T-cell (primary cell): ENCODE measurements around the gene DYNAP. TPM values are rescaled to one million over a fixed set of nuclear protein-coding genes. Genes with fewer than 3 reads are reported as not detected.

Experiments used
- ATAC-seq, 4 experiments: fragments of 200-7000 bp in 3 of 4; fragments of 150-1000 bp in 1 of 4; cut with Tn5 transposase; replicated peaks in 1 of 4; 1 replicate in 3 of 4; 2 replicates in 1 of 4; pipeline ENCODE4 v1.10.0; 2021; ENCODE audit warnings: moderate library complexity in 3 of 4, mild to moderate bottlenecking in 2 of 4, moderate number of reproducible peaks in 1 of 4
- CTCF ChIA-PET, 2 donors: fragments of 300-600 bp; sonication (Branson Sonifier 250); formaldehyde crosslinking; loops; one replicate each; lab custom pipeline; 2022; ENCODE audit warnings: antibody characterized with exemption in 2 of 2; lab: Charles Lee
- POLR2A ChIA-PET, 2 donors: fragments of 300-600 bp; sonication (Branson Sonifier 250); formaldehyde crosslinking; loops; one replicate each; lab custom pipeline; 2022; ENCODE audit warnings: antibody characterized with exemption in 2 of 2; lab: Charles Lee
- DNase-seq, 35 experiments: peaks; one replicate each; pipeline versions ENCODE4 v3.0.0 to v3.0.0-alpha.2; 2013 to 2023
- H3K27ac ChIP-seq: one replicate; pipeline ENCODE4 v1.5.1; 2013; ENCODE audit warnings: low read length
- H3K27me3 ChIP-seq, 2 experiments: replicated peaks in 1 of 2; 1 replicate in 1 of 2; 2 replicates in 1 of 2; pipeline versions ENCODE4 v1.6.1 to v1.7.0; 2013; ENCODE audit warnings: low read length in 1 of 2, mixed read lengths in 1 of 2; ENCODE audit not compliant: control insufficient read depth in 2 of 2, insufficient read depth in 2 of 2; ENCODE audit errors: extremely low read depth in 1 of 2
- H3K36me3 ChIP-seq, 2 donors: 1 replicate in 1 of 2; 2 replicates in 1 of 2; pipeline versions ENCODE4 v1.6.1 to v1.7.0; 2013; ENCODE audit warnings: low read length in 1 of 2; ENCODE audit not compliant: control insufficient read depth in 2 of 2, insufficient read depth in 1 of 2; ENCODE audit errors: extremely low read depth in 1 of 2
- H3K4me1 ChIP-seq, 2 experiments: 1 replicate in 1 of 2; 2 replicates in 1 of 2; pipeline versions ENCODE4 v1.6.1 to v1.7.0; 2013; ENCODE audit warnings: low read length in 2 of 2, mixed read lengths in 1 of 2; ENCODE audit not compliant: insufficient read depth in 2 of 2, control insufficient read depth in 1 of 2; ENCODE audit errors: extremely low read depth in 1 of 2
- H3K4me3 ChIP-seq, 2 donors: 1 replicate in 1 of 2; 2 replicates in 1 of 2; pipeline versions ENCODE4 v1.5.1 to v1.7.0; 2013; ENCODE audit warnings: mild to moderate bottlenecking in 2 of 2, low read length in 1 of 2, moderate library complexity in 1 of 2; ENCODE audit not compliant: control insufficient read depth in 1 of 2; ENCODE audit errors: extremely low read depth in 1 of 2
- H3K9me3 ChIP-seq: 2 replicates; pipeline ENCODE4 v1.7.0; 2013
- H3K27ac Mint-ChIP-seq, 2 donors: one replicate each; pipeline ENCODE4 v1.8.0; 2020 to 2021; ENCODE audit warnings: mild to moderate bottlenecking in 2 of 2, mixed read lengths in 2 of 2
- H3K27me3 Mint-ChIP-seq, 2 donors: one replicate each; pipeline ENCODE4 v1.8.0; 2021 to 2022; ENCODE audit warnings: mixed read lengths in 2 of 2
- H3K36me3 Mint-ChIP-seq: one replicate; pipeline ENCODE4 v1.8.0; 2021; ENCODE audit warnings: mixed read lengths
- H3K4me1 Mint-ChIP-seq, 3 donors: one replicate each; pipeline ENCODE4 v1.8.0; 2020 to 2022; ENCODE audit warnings: mixed read lengths in 3 of 3, mild to moderate bottlenecking in 1 of 3
- H3K4me3 Mint-ChIP-seq, 3 donors: one replicate each; pipeline ENCODE4 v1.8.0; 2020 to 2022; ENCODE audit warnings: mild to moderate bottlenecking in 3 of 3, mixed read lengths in 3 of 3, moderate library complexity in 3 of 3
- H3K9me3 Mint-ChIP-seq, 3 donors: one replicate each; pipeline ENCODE4 v1.8.0; 2020 to 2022; ENCODE audit warnings: mixed read lengths in 3 of 3
- WGBS: methylation state at CpG from one replicate; pipeline ENCODE4 v1.1.5; 2013; ENCODE audit warnings: missing lambda C conversion rate; ENCODE audit not compliant: insufficient coverage; 5-methylcytosine and 5-hydroxymethylcytosine counted together
- total RNA-seq, 35 experiments: library from RNA in 6 of 35; stranded (reverse) in 6 of 35; fragments of 120-200 nt in 1 of 35; gene quantifications; one replicate each; pipeline versions ENCODE4 v1.2.1 to v1.2.4 and lab custom pipeline; 2013 to 2026

Gene DYNAP
- total RNA-seq = not detected
- not detected for total RNA-seq (2013)
- total RNA-seq (lab: John Stamatoyannopoulos, UW) = 0 reads per million in 29 experiments

DNA sequence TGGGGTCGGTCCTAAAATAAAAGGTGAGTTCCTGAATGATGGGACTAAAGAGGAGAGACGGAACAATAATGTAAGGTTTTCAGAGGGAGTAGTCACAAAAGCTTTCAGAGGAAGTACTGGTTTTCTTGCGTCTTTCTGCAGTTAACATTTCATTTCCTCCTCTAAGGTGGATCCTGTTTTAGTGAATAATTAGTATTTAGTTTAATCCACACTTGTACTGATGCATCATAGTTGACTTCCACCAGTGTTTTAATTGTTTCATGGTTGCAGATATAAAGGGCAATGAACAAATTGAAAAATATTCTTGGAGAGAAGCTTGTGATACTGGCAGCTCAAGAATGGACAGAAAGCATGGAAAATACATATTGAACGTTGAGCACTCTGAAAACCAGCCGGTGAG, at the start of gene DYNAP:
DYNAP (plus strand) TSS at position 301 of the 400 bp plus-strand sequence; CDS start at position 339, 38 bp downstream.
- ATAC-seq (no peak), DNase-seq (no peak)
- Mint-ChIP-seq H3K4me3 (no peak within 1 kb of the TSS), H3K27me3 (peaks cover 7 to 9% of the 10 kb centered on the region in 2 donors), H3K36me3 (no peaks in the 10 kb centered on the region), H3K9me3 (no peaks in the 10 kb centered on the region), H3K27ac (no peak within 1 kb of the TSS), H3K4me1 (no peaks in the 10 kb centered on the region)
- Histone ChIP-seq H3K27ac (no peak within 1 kb of the TSS), H3K36me3 (no peaks in the 10 kb centered on the region), H3K9me3 (no peaks in the 10 kb centered on the region), H3K4me3 (no peak within 1 kb of the TSS), H3K27me3 (no peaks in the 10 kb centered on the region), H3K4me1 (no peaks in the 10 kb centered on the region)
- POLR2A ChIA-PET = no interaction called here
- WGBS = no CpG with 5 or more reads among the region's 5 CpGs
- CTCF ChIA-PET = no interaction called here

DNA sequence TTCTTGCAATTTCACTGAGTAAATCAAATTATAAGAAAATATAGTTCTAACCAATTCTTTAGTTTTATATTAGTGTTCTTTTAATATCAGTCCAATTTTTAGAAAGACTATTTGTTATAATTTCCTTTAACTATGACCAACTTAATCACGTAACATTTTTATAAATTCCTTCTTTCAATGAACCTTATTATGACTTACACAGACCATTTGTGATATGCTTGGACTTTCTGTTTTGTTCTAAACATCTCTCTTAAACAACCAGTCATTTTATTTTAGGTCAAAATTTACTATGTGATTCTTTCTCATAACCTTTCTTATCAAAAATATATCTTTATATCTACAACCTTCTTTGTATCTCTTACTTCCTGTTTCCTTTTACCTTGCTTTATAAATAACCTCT, 39.5 kb upstream of the DYNAP start:
- Histone ChIP-seq H3K36me3 (no peaks in the 10 kb centered on the region), H3K9me3 (no peaks in the 10 kb centered on the region), H3K27me3 (peaks cover 0 to 7% of the 10 kb centered on the region in 2 experiments), H3K27ac (no peak overlapping the region), H3K4me1 (no peaks in the 10 kb centered on the region), H3K4me3 (no peak overlapping the region)
- POLR2A ChIA-PET = no interaction called here
- ATAC-seq (no peak), DNase-seq (no peak)
- Mint-ChIP-seq H3K4me1 (no peaks in the 10 kb centered on the region), H3K27ac (no peak overlapping the region), H3K4me3 (no peak overlapping the region), H3K27me3 (peaks cover 0 to 13% of the 10 kb centered on the region in 2 donors), H3K9me3 (no peaks in the 10 kb centered on the region), H3K36me3 (no peaks in the 10 kb centered on the region)
- WGBS = no CpG with 5 or more reads among the region's 1 CpG
- CTCF ChIA-PET = no interaction called here

GRCh38 chr18:54555286-54555685, 35.8 kb upstream of the DYNAP start:
- H3K36me3 Mint-ChIP-seq = no peaks in the 10 kb centered on the region
- H3K4me3 Mint-ChIP-seq = no peak overlapping the region
- Histone ChIP-seq H3K27me3 (peaks cover 0 to 2% of the 10 kb centered on the region in 2 experiments), H3K36me3 (no peaks in the 10 kb centered on the region), H3K4me1 (no peaks in the 10 kb centered on the region), H3K27ac (no peak overlapping the region), H3K9me3 (no peaks in the 10 kb centered on the region), H3K4me3 (no peak overlapping the region)
- CTCF ChIA-PET = interaction anchor here (0.6 kb wide), 2 partner anchors 225 to 395 kb away, joined by 3 read pairs; no protein-coding TSS in a partner anchor
- POLR2A ChIA-PET = no interaction called here
- H3K4me1 Mint-ChIP-seq = no peaks in the 10 kb centered on the region
- H3K9me3 Mint-ChIP-seq = no peaks in the 10 kb centered on the region
- no peak for DNase-seq
- H3K27me3 Mint-ChIP-seq = peaks cover 0 to 10% of the 10 kb centered on the region in 2 donors
- no peak overlapping the region for H3K27ac Mint-ChIP-seq
- ATAC-seq = no peak
- WGBS = 100% methylated on average over 2 of the region's 2 CpGs

DNA sequence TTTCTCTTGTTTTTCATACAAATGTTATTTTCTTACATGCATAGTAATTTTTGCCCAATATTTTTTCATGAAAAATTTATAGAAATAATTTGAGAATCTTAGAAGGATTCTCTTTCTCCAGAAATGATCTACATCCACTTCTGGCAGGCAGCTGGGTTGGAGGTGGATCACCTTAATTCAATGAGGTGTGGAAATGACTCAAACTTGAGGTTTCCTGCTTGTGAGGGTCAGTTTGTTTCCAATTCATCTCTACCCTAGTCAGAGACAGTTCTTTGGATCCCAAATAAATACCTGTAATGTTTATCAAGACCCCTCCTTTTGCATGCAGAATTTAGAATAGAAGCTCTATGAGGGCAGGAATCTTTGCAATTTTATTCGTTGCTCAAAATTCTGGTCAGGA, 35.0 kb upstream of the DYNAP start:
- H3K36me3 ChIP-seq = no peaks in the 10 kb centered on the region
- peaks cover 0 to 10% of the 10 kb centered on the region in 2 donors for H3K27me3 Mint-ChIP-seq
- no peaks in the 10 kb centered on the region for H3K4me1 ChIP-seq
- ATAC-seq (no peak), DNase-seq (no peak)
- H3K27ac ChIP-seq = no peak overlapping the region
- H3K27ac Mint-ChIP-seq = no peak overlapping the region
- no peak overlapping the region for H3K4me3 ChIP-seq
- no peaks in the 10 kb centered on the region for H3K4me1 Mint-ChIP-seq
- WGBS = no CpG with 5 or more reads among the region's 1 CpG
- POLR2A ChIA-PET = no interaction called here
- no peaks in the 10 kb centered on the region for H3K36me3 Mint-ChIP-seq
- no peak overlapping the region for H3K4me3 Mint-ChIP-seq
- CTCF ChIA-PET = no interaction called here
- no peaks in the 10 kb centered on the region for H3K9me3 Mint-ChIP-seq
- H3K9me3 ChIP-seq = no peaks in the 10 kb centered on the region
- H3K27me3 ChIP-seq = peaks cover 0 to 2% of the 10 kb centered on the region in 2 experiments

- Histone ChIP-seq H3K36me3 (no peaks in the 10 kb centered on the region), H3K27ac (no peak overlapping the region), H3K27me3 (peaks cover 0 to 2% of the 10 kb centered on the region in 2 experiments), H3K9me3 (no peaks in the 10 kb centered on the region), H3K4me1 (no peaks in the 10 kb centered on the region), H3K4me3 (no peak overlapping the region)
- no peak for ATAC-seq
- no peaks in the 10 kb centered on the region for H3K36me3 Mint-ChIP-seq
- H3K27me3 Mint-ChIP-seq = peaks cover 0 to 13% of the 10 kb centered on the region in 2 donors
- no peaks in the 10 kb centered on the region for H3K4me1 Mint-ChIP-seq
- no CpG with 5 or more reads among the region's 2 CpGs for WGBS
- ChIA-PET CTCF (no interaction called here), POLR2A (no interaction called here)
- H3K27ac Mint-ChIP-seq = no peak overlapping the region
- no peak overlapping the region for H3K4me3 Mint-ChIP-seq
- no peak for DNase-seq
- no peaks in the 10 kb centered on the region for H3K9me3 Mint-ChIP-seq
Observed at GRCh38 chr18:54557958-54558357, 33.1 kb upstream of the DYNAP start.

- DNase-seq = peak in 1 of 35 experiments; percentile 38
- ChIA-PET CTCF (interaction anchor here in 1 of 2 donors (0.6 to 1.2 kb wide), 2 partner anchors 112 to 881 kb away, joined by 3 read pairs; no protein-coding TSS in a partner anchor), POLR2A (no interaction called here)
- ATAC-seq = no peak
- H3K27me3 ChIP-seq = no peaks in the 10 kb centered on the region
- no peaks in the 10 kb centered on the region for H3K9me3 ChIP-seq
- no peaks in the 10 kb centered on the region for H3K9me3 Mint-ChIP-seq
- peaks cover 0 to 13% of the 10 kb centered on the region in 2 donors for H3K27me3 Mint-ChIP-seq
- H3K4me1 ChIP-seq = no peaks in the 10 kb centered on the region
- H3K27ac Mint-ChIP-seq = no peak overlapping the region
- no peak overlapping the region for H3K27ac ChIP-seq
- no peak overlapping the region for H3K4me3 Mint-ChIP-seq
- WGBS = 40% methylated on average over 1 of the region's 3 CpGs
- no peaks in the 10 kb centered on the region for H3K36me3 Mint-ChIP-seq
- H3K4me3 ChIP-seq = no peak overlapping the region
- H3K4me1 Mint-ChIP-seq = no peaks in the 10 kb centered on the region
- no peaks in the 10 kb centered on the region for H3K36me3 ChIP-seq
Observed at GRCh38 chr18:54558609-54559585, 32.1 kb upstream of the DYNAP start.
